ENCODE results near the gene MC2R.

DNA sequence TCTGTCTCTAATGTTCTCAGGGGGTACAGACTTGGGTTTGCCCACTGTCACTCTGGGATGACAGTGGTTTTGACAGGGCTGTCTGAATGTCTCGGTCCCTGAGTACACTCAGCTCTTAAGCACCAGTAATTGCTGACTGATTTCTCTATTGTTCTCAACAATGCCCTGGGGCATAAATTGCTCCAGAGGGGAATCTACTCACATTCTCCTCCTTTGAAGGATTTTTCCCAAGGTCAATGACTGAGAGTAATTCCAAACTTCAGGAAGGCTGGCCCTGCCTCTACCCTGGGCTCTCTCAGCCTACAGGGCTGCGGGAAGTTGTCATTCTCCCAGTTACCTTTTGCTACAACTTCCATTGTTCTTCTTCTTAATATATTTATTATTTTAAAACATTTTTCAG lies 36.5 kb downstream of the MC2R start:
- TF ChIP-seq CTCF (IDR thresholded peaks at IDR 0.05; ENCODE audit: poor library complexity, severe bottlenecking) = no peak
- no peak for TF ChIP-seq POLR2AphosphoS5 (IDR thresholded peaks at IDR 0.05)
- no peak for TF ChIP-seq EZH2 (IDR thresholded peaks at IDR 0.05; ENCODE audit: borderline replicate concordance, insufficient read depth, low read length, poor library complexity, severe bottlenecking)
- TF ChIP-seq EP300 (conservative IDR thresholded peaks at IDR 0.05; ENCODE audit: poor library complexity, severe bottlenecking) = no peak
